Fibroblast of skin of left quadriceps (primary cell): ENCODE results near the gene PCBP3.

Experiments
- DNase-seq, 2 experiments: peaks; one replicate each; pipeline ENCODE4 v3.0.0-alpha.2; 2013; ENCODE audit warnings: low read depth in 2 of 2

The PCBP3 gene

DNA sequence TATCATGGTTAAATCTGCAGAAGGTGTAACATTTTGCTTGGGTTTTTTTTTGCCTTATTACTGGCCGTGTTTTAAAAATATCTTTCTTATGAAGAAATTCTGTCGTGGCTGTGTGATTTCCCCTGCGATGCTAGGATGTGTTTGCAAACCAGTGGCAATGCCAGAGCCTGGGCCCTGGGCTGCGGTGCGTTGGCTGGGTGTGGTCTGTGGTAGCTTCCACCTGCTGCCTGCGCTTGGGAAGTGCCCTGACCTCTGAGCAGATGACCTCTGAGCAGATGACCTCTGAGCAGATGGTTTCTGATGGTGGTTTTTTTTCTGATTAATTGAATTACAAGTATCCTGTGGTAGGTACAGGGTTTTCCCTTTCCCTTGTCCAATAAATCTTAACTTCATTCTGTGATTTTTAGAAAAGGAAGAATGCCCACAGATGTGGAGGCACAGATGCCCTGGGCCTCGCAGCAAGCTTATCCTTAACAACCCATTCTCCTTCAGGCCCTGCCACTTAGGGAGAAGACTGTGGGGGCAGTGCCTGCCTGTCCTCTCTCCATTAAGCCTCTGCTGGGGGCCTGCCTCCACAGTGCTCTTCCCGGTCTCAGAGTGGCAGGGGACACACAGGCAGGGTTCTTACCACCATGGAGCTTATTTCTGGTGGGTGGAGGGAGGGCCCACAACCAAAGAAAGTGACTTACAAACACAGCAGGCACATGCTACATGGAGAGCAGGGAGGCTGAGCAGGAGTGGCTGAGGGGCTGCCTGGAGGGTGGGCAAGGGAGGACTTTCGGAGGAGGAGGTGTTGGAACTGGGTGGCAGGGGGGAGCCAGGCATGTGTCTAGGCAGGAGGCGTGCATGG is 81.7 kb downstream of the PCBP3 start:
- no peak for DNase-seq

DNA sequence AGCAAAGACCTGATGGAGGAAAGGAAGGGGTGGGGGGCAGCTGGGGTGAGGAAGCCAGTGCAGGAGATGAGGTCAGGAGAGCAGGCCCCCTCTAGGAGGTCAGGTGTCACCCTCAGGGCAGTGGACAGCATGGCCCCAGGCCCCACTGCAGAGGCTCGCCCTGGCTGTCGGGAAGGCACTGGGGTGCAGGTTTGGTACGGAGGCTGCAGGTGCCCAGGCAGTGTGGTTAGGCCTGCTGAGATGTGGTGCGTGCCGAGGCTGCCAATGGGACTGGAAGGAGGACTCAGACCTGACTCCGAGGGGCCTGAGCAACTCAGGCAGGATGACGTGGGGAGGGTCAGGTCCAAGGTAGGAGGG is 82.3 kb downstream of the PCBP3 start:
- DNase-seq, result no peak

DNA sequence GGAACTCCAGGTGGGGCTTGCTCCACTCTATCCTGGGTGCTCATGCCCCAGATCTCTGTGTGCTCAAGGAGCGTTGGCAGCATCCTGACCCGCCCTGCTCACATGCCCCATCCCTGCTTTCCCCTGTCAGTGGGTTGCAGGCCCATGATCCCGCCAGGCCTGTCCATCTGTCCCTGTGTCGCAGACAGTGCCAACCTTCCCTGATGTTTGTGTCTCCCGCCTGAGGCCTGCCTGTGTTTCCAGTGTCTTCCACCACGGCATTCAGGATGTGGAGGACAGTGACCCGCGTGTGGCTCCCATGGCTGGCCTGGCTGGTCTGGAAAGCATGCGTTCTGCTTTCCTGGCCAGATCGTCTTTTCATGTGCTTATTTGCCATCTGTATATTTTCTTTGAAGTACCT is 82.9 kb downstream of the PCBP3 start:
- DNase-seq, result no peak

DNA sequence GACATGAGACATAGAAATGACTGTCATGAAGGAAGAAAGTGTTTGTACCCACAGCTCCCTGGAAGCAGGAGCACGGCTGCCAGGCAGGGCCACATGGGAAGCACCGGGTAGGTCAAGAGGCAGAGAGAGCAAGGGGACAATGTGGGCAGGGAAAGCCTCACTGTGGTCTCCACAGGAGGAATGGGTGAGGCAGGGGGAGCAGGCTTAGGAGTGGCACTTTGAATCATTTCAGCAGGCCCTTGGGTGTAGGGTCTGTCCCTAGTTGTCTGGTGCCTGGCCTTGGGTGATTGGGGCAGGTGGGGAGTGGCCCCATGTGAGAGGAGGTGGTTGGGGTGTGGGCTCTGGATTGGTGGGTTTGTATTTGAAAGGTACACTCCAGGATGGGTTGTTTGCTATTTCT is 83.9 kb downstream of the PCBP3 start:
- no peak for DNase-seq

DNA sequence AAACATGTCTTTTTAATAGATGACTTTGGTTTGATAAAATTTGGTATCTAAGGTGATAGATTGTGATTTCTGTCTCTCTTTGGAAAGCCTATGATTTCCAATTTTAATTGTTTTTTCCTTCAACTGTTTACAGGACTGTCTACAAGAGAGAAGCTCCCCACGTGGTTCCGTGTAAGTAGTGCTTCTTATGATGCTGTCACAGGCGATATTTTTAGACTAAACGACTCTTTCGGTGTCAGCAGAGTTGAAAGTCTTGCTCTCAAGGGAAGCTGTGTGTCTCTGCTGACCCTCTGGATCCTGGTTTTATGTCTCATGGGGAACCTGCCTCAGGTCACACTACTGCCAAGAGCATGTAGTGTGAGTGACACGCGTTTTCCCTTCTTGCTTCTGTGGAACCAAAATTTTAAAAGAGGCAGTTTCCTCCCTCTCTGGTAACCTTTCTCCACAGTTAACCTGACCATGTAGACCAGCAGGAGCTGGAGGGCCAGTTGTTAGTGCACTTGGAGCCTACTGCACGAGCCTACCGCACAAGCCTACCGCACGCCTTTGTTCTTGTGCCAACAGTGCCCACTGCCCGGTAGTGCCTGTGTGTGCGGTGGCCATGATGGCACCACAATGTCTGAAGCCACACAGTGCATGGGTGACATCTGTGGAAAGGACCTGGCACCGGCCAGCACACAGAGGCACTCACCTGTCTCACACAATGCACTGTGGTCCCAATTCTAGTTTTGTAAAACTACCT is 91.9 kb downstream of the PCBP3 start:
- no peak for DNase-seq

DNA sequence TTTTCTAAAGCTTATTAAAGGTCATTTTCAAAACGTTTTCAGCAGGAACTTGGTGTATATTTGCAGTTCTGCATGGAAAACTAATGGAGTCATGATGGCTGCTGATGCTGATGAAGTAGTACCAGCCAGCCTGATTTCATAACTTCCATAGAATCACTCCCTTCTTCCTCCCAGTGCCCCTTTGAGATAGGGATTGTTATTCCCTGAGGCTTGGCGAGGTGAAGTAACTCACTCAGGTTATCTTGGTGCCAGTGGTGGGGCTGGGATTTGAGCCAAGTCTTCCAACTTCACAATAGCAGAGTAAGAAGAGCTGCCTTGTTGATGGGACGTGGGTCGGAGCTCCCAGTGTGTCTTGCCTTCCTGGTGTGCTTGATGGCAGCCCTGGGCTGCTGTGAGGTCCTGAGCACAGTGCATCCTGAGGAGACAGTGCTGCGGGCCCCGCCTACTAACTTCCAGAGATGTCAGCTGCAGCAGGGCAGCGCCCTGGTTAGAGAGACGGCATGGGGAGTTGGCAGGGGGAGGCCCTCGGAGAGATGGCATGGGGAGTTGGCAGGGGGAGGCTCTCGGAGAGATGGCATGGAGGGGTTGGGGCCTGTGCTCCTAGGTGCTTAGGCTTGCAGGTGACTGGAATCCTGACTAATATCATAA is 92.6 kb downstream of the PCBP3 start:
- DNase-seq, result no peak

DNA sequence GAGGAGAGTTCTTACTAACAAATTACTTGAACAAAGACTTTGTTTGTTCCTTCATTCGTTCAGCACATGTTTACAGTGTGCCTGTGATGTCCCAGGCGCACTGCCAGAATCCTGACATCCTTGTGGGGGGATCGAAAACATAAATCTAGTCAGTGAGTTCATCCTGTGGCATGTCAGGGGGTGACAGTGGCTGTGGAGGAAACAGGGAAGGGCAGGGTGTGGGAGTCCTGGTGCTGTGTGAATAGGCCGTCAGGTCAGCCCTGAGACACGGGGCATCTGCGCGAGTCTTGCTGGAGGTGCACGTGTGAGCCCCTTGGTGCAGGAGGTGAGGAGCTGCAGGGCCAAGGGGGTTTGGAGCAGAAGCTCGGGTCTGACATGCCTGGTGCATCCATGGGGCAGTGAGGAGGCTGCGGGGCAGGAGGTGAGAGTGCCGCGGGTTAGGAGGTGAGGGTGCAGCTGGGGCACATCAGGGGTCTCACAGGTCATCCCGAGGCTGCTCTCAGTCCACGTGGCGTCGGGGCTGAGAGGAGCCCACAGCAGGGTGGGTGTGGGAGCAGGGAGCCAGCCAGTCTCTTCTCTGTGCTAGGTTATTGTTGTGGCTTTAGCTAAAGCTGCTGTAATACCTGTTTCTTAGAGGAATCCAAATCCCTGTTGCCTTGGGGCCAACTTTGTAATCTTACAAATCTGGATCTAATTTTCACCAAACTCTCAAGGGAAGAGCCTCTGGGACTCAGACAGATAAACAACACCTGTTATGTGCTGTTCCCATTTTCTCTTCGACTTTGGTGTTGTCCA is 93.4 kb downstream of the PCBP3 start:
- no peak for DNase-seq

DNA sequence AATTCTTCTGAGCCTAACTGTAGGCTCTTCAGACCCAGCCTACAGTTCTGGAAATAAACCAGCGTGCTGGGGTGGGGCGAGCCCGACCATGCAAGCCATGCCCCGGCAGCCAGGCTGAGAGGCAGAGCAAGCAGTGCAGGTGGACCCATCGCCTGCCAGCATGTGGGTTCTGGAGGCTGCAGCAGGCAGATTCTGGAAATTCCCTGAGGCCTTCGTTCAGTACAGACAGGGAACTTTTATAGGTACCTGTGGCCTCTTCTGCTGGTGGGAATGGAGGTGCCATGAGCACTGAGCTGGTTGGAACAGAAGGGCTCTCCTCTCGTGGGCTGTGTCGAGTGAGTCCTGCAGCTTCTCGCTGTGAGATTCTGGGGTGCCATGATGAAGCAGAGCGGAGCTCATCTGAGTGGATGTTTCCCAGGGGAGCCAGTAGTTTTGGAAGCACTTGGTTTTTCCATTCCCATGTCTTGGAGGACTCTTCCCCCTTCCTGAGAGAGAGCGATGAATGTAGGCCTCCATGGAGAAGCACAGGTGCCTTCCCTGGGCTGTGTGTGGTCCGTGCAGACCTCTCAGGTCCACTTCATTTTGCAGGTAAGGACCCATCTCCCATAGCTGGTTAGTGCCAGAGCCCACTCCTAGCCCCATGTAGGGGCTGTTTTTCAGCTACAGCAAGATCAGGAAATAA is 94.1 kb downstream of the PCBP3 start:
- DNase-seq, result no peak

DNA sequence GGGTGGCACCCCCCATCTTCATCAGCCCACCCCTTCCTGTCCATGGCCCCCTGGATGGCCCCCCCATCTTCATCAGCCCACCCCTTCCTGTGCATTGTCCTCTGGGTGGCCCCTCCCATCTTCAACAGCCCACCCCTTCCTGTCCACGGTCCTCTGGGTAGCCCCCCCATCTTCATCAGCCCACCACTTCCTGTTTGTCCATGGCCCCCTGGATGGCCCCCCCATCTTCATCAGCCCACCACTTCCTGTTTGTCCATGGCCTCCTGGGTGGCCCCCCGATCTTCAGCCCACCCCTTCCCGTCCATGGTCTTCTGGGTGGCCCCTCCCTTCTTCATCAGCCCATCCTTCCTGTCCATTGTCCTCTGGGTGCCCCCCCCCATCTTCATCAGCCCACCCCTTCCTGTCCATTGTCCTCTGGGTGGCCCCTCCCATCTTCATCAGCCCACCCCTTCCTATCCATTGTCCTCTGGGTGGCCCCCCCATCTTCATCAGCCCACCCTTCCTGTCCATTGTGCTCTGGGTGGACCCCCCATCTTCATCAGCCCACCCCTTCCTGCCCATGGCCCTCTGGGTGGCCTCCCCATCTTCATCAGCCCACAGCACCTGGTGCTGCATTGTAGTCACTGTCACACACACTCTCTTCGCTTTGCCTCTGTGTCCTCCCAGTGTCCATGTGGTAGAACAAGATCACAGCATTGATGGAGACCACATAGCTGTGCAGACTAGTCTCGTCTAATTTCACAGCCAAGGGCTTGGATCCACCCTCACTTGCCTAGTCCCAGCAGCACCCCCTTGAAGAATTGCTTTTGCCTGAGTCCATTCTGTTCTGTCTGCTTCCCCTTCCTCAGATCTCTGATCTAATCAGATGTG is 95.9 kb downstream of the PCBP3 start:
- DNase-seq, result no peak

DNA sequence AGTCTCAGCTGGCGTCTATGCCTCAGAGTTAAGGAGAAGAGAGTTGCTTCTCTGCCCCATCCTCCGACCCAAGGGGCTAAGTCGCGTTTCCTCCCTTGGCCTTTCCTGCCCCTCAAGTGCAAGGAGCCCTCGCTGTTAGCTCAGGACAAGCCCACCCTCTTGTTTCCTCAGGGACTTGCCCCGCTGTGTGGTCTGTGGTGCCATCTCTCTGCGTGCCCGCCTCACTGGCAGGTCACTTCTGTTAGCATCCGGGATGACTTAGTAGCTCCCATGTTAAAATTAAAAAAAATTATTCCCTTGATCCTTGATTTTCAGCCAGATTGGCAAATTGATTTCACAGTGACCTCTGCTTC is 96.5 kb downstream of the PCBP3 start:
- DNase-seq, result no peak

DNA sequence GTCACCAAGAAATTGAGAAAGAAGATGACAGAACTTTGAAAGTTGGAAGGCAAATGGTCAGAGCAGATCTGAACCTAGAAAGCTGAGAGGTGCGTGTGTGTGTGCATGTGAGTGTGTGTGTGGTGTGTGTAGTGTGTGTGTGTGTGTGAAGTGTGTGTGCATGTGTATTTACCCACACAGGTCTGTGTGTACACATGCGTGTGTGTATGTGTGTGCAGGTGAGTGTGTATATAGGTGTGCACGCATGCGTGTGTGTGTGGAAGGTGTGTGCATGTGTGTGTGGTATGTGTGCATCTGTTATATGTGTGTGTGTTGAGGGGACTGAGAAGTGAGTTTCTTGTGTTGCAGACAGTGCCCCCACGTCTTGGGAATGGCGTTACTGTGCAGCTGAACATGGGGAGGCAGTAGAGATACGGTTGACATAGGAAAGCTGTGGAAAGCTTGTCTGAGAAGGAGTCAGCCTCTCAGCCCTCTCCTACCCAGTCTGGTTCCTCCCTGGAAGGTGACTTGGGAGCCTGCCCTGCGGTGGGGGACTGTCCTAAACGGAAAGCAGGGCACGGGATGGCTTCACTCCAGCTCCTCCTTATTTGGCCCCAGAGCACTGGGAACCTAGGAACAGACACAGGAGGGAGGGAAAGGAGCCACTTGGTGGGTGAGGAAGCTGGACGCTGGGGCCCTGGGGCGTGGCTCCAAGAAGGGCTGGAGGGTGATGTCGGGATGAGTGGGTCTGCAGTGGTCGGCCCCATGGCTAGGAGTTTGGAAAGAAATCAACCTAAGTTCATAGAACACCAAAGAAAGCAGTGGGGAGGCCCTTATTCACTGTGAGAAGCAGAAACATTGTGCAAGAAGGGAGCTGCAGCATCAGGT is 97.2 kb downstream of the PCBP3 start:
- DNase-seq, result no peak

DNA sequence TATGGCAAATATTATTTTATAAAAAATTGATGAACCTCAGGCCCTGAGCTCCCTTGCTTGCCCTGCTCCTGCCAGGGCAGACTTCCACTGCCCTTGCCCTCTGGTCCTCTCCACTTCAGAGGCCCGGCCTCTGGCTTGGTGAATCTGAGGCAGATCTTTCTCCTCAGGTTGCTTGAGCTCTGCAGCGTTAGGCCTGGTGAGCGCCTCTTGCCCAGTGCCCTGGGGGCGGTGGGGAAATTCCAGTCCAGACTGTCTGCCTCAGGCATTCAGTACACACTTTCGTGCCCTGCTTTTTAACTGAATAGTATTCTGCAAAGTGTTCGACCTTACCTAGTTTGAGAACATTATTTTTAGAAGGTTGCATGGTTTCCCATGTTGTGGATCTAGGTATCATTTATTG is 98.2 kb downstream of the PCBP3 start:
- no peak for DNase-seq

DNA sequence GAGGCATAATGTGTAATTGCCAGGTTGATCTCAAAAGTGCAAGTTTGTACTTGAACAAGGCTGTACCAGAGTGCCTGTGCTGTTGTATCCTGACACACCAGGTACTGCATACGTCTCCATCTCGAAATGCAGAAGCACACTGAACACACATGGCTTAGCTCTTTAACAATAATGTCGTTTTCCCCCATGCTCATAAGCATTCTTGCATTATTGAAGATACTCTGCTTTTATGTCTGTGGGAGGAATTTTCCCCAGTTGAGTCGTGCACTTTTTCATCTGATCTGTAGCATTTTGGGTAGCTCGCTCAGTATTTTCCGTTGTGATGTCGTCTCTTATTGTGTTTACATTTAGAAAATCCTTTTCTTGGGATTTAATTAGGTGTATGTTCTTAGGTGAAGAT is 98.7 kb downstream of the PCBP3 start:
- no peak for DNase-seq

DNA sequence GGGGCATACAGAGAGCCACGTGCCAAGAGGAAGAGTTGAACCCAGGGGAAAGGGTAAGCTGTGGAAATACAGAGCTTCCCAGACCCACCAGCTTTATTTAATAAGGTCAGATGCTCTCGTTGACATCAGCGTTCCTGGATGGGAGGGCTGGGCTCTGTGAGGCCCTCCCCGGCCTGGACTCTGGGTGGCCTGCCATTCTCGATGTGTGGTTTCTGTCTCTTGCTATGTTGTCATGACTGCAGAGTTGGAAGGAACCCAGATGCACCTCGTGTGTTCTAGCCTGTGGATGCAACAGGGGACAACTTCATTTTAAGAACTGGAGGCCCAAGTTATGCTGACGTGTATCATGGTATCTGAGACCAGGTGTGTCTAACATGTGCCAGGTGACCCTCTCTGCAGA is 101.7 kb downstream of the PCBP3 start:
- no peak for DNase-seq

DNA sequence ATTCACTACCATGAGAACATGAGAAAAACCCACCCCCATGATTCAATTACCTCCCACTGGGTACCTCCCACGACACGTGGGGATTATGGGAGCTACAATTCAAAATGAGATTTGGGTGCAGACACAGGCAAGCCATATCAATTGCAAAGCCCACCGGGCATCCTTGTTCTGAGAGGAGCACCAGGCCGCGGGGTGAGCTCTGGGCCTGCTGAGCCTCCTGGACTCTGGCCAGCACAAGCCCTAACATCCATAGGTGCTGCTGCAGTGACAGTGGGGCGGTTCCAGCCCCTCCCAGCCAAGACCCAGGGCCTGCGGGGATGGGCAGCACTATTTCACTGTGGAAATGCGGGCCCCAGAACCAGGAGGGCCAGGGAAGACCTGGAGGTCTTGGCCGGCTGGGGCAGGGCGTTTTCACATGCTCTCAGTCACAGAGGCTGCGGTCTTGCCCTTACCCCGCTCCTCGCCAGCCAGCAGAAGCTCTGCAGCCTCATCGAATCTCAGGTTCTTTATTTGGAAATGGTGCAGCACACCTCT is 103.8 kb downstream of the PCBP3 start:
- DNase-seq, result no peak

DNA sequence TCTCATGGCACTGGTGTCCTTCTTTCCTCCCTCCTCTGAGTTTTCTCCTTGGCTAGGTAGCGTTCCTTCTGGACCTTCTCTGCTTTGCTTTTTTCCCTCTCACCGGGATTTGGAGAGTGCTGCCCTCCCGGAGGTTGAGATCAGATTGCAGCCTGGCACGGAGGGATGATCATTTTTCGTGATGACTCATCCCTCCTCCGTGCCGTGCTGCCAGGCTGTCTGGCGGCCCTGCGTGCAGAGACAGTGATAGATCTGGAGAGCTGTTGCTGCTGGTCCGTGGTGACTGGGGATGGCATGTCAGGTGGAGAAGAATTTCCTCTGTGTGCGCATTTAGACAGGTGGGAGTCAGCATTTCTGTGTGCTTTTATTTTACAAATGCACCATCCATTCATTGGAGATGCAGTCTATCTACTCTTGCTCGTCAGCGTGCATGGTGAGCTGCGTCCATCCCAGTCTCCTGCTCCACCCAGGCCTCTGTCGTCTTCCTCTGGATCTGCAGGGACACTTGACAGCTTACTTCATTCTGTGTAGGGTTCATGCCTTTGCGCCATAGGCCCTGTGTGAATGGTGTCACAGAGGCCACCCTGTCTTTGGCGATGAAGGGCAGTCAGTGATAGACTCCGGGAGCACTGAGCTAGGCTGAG is 104.4 kb downstream of the PCBP3 start:
- DNase-seq, result no peak

DNA sequence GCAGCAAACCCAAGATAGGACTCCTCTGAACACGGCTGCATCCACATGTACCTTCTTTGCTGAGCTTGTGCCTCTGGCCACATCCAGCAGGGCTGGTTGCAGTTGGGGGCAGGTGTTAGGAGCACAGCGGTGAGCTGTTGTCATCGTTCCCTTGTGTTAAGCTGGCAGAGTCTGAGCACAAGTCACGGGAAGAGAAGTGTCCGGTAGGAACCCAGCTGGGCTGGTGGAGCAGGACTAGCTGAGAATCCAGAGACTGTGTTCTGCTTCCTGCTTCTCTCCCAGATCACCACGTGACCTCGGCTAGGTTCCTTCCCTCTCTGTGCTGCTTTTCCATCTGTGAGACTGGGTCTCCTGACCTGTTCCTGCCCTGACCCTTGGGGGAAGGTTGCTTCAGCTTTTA is 105.1 kb downstream of the PCBP3 start:
- no peak for DNase-seq

DNA sequence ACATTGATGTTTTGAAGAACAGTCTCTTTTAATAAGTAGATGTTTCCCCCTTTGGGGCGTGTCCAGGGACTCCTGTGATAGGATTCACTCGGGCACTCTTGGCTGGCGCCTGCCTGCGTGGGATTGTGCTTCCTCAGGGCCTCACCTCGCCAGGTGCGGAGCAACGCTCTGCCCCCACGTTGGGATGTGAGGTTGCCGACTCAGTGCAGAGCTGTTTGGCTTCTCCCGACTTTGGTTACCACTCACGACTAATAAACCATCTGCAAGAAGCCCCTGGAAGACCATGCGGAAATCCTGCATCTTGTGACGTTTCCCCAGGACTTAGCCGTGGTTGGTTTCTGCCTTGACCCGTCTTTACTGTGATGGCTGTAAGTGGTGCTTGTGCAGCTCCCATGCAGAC is 106.4 kb downstream of the PCBP3 start:
- DNase-seq, result no peak

DNA sequence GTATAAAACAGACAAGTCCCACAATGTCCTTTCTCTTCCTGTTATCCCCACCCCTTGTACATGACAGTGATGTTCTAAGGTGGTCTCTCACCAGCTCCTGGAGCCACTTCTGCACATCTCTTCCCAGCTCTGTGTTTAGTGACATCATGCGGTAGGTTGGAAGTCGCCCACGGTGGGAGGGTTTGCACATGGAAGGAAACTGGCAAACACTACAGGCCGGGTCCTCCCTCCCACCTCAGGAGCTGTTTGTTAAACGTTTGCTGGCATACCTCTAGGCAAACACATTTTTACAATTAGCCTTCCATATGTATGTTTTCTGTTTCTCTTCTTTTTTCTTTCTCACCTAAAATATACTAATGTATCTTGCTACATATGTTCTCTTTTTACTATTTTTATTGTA is 107.4 kb downstream of the PCBP3 start:
- DNase-seq, result no peak
